Body of pancreas (tissue), 4 donors: Measurements from ENCODE around the gene MESP1. TPM values are rescaled to one million over a fixed set of nuclear protein-coding genes. Genes with fewer than 3 reads are reported as not detected.

Experiments
- ATAC-seq: fragments of 150-250 bp; one replicate; pipeline ENCODE4 v1.9.1; 2016
- DNase-seq, 4 donors: peaks; one replicate each; pipeline ENCODE4 v3.0.0-alpha.2; 2019
- H3K27ac ChIP-seq, 4 donors: fragments of 200-600 bp; sonication (generic); 1 replicate in 3 of 4; 2 replicates in 1 of 4; pipeline versions ENCODE4 v1.5.1 to v1.6.1; 2016 to 2019; ENCODE audit warnings: mild to moderate bottlenecking in 1 of 4, mixed read lengths in 1 of 4, moderate library complexity in 1 of 4
- H3K27me3 ChIP-seq, 2 donors: fragments of 200-600 bp; sonication (generic); one replicate each; pipeline ENCODE4 v1.6.0; 2016; ENCODE audit warnings: mild to moderate bottlenecking in 1 of 2
- H3K36me3 ChIP-seq, 2 donors: fragments of 200-600 bp; sonication (generic); replicated peaks in 1 of 2; 2 replicates each; pipeline ENCODE4 v1.5.1; 2016; ENCODE audit warnings: low read depth in 2 of 2; ENCODE audit not compliant: insufficient read depth in 1 of 2
- H3K4me1 ChIP-seq: fragments of 200-600 bp; sonication (generic); one replicate; pipeline ENCODE4 v1.6.0; 2016
- H3K4me3 ChIP-seq, 2 donors: fragments of 200-600 bp; sonication (generic); 1 replicate in 1 of 2; 2 replicates in 1 of 2; pipeline ENCODE4 v1.5.1; 2016 to 2019
- H3K9me3 ChIP-seq, 3 donors: fragments of 200-600 bp; sonication (generic); 1 replicate in 2 of 3; 2 replicates in 1 of 3; pipeline ENCODE4 v1.5.1; 2016
- CTCF ChIP-seq, 7 experiments: fragments of 450-650 bp in 4 of 7; fragments of 200-600 bp in 3 of 7; sonication (generic) in 3 of 7; IDR thresholded peaks; one replicate each; pipeline ENCODE4 v1.5.1; 2016 to 2019; ENCODE audit warnings: antibody characterized with exemption in 7 of 7
- POLR2A ChIP-seq, 3 donors: fragments of 450-650 bp; IDR thresholded peaks; one replicate each; pipeline ENCODE4 v1.6.1; 2016; ENCODE audit warnings: antibody characterized with exemption in 3 of 3, mild to moderate bottlenecking in 2 of 3
- WGBS, 2 donors: methylation state at CpG; one replicate each; pipeline ENCODE4 v1.1.5; 2017; 5-methylcytosine and 5-hydroxymethylcytosine counted together
- intact Hi-C: fragments of 100-400 bp; cut with DNase I; formaldehyde crosslinking; loops from one replicate; pipeline ENCODE4 v1.15.1; 2023
- total RNA-seq, 2 donors: library from RNA; depleted of rRNA; stranded (reverse); fragments of >200 nt; gene quantifications; one replicate each; pipeline ENCODE4 v1.1.0, GENCODE V29; 2016

Gene MESP1
- total RNA-seq, 2 donors from 2014 or later, result 2.1 to 4.3 TPM

DNA sequence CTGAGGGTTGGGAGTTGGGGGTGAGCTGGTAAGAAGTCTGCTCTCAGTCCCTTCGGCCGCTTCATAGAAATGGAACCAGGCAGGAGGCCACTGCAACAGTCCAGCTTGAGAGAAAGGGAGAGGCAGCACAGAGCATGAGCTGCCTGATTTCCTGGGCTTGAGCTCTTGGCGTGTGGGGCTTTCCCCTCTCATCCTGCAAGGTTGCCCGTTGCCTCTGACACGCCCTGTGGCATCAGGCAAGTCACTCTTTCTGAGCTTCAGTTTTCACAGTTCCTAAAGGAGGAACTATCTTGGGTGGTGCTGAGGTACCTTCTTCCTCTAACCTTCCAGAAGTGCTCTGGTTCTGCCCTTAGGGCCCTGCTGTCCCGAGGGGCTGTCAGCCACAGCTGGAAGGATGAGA lies 30.0 kb upstream of the MESP1 start:
- Histone ChIP-seq H3K27me3 (no peaks in the 10 kb centered on the region), H3K4me1 (peaks cover 51% of the 10 kb centered on the region), H3K36me3 (no peaks in the 10 kb centered on the region), H3K9me3 (no peaks in the 10 kb centered on the region), H3K4me3 (no peak overlapping the region), H3K27ac (no peak overlapping the region)
- intact Hi-C loops, result no loop called here
- ATAC-seq (no peak), DNase-seq (no peak)
- TF ChIP-seq CTCF (IDR thresholded peaks at IDR 0.05) (no peak), POLR2A (IDR thresholded peaks at IDR 0.05) (no peak)
- WGBS, 2 donors, result 73% methylated on average over 3 to 6 of the region's 6 CpGs

DNA sequence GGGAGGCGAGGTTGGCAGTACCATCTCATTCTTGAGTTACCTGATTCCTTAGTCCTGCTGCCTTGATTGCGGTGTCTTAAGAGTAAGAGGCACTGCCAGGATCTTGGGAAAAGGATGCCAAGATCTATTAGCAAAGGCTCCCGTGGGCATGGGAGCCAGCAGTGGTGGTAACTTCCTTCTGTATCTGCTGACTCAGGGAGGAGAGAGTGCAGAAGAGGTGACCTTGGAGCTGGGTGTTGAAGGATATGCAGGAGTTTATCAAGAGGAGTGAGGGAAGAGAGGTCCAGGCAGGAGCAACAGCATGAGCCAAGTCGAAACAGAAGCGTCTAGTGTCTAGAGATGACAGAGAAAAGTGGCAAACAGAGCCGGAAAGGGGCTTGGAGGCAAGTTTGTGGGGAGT lies 29.6 kb upstream of the MESP1 start:
- Histone ChIP-seq H3K27me3 (no peaks in the 10 kb centered on the region), H3K9me3 (no peaks in the 10 kb centered on the region), H3K4me1 (peaks cover 51% of the 10 kb centered on the region), H3K4me3 (no peak overlapping the region), H3K36me3 (no peaks in the 10 kb centered on the region), H3K27ac (no peak overlapping the region)
- WGBS, 2 donors, result 68 to 81% methylated on average over 6 of the region's 6 CpGs
- intact Hi-C loops, result no loop called here
- DNase-seq (no peak), ATAC-seq (no peak)
- no peak for TF ChIP-seq POLR2A (IDR thresholded peaks at IDR 0.05)
- no peak for TF ChIP-seq CTCF (IDR thresholded peaks at IDR 0.05)

DNA sequence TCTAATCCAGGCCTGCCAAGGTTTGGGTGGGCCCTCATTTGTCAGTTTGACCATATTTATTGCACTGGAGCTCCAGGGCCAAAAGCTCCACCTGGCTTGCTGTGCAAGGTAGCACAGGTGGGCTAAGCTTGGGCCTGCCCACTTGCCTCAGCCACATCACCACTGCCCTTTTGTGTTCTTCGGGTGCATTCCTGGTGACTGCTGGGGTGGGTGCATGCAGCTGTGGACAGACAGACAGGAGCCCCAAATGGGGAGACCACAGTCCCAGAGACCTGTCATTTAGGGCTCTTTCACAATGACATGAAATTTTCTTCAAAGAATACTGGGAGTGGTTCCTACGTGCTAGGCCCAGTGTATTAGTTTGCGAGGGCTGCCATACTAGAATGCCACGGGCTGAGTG lies 27.8 kb upstream of the MESP1 start:
- intact Hi-C loops, result no loop called here
- H3K27me3 ChIP-seq, result no peaks in the 10 kb centered on the region
- no peaks in the 10 kb centered on the region for H3K9me3 ChIP-seq
- ATAC-seq (no peak), DNase-seq (no peak)
- no peak overlapping the region for H3K27ac ChIP-seq
- H3K4me1 ChIP-seq, result peaks cover 37% of the 10 kb centered on the region
- TF ChIP-seq CTCF (IDR thresholded peaks at IDR 0.05), result no peak
- TF ChIP-seq POLR2A (IDR thresholded peaks at IDR 0.05), result no peak
- no peak overlapping the region for H3K4me3 ChIP-seq
- 91 to 96% methylated on average over 3 to 4 of the region's 4 CpGs for WGBS, 2 donors
- H3K36me3 ChIP-seq, result no peaks in the 10 kb centered on the region

- Histone ChIP-seq H3K36me3 (no peaks in the 10 kb centered on the region), H3K27ac (no peak overlapping the region), H3K4me3 (no peak overlapping the region), H3K27me3 (no peaks in the 10 kb centered on the region), H3K9me3 (no peaks in the 10 kb centered on the region), H3K4me1 (peaks cover 35% of the 10 kb centered on the region)
- 93 to 94% methylated on average over 8 to 10 of the region's 10 CpGs for WGBS, 2 donors
- intact Hi-C loops, result no loop called here
- DNase-seq, result peak in 1 of 4 donors; percentile 15
- no peak for ATAC-seq
- TF ChIP-seq POLR2A (IDR thresholded peaks at IDR 0.05) (no peak), CTCF (IDR thresholded peaks at IDR 0.05) (no peak)
Observed at GRCh38 chr15:89777782-89778380, 26.8 kb upstream of the MESP1 start.

DNA sequence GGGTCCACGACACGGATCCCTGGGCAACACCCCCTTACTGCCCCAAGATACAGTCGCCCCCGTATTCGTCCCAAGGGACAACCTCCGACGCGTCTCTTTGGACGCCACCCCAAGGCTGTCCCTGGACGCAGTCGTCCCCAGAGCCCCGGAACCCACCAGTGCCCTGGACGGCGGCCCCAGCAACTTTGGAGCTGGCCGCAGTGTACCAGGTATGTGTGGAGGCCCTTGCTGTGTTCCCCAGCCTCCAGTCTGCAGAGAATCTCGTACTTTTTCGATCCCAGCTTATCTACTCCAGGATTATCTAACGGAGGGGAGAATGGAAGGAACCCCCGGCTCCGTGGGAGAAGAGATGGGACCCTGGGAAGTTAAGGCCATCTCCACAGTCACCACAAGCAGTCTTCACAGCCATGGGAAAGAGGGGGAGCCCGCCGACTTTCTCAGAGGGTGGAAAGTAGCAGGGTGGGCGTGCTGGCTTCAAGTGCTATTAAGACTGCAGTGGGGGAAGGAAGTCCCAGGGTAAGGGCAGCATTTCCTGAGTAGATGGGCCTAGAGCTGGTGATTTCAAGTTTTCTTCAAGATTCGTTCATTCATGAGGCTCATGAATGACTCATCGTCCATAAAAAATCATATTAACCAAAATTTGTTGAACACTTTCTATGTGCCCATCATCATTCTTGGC lies 26.2 kb upstream of the MESP1 start:
- 80 to 81% methylated on average over 22 to 23 of the region's 25 CpGs for WGBS, 2 donors
- no peak overlapping the region for H3K4me3 ChIP-seq
- H3K27ac ChIP-seq, result no peak overlapping the region
- H3K36me3 ChIP-seq, result no peaks in the 10 kb centered on the region
- H3K4me1 ChIP-seq, result peaks cover 35% of the 10 kb centered on the region
- DNase-seq (no peak), ATAC-seq (no peak)
- TF ChIP-seq CTCF (IDR thresholded peaks at IDR 0.05) (no peak), POLR2A (IDR thresholded peaks at IDR 0.05) (no peak)
- no peaks in the 10 kb centered on the region for H3K9me3 ChIP-seq
- no peaks in the 10 kb centered on the region for H3K27me3 ChIP-seq
- intact Hi-C loops, result no loop called here
